ENCODE measurements around the gene OR2V2.

OR2V2 gene

DNA sequence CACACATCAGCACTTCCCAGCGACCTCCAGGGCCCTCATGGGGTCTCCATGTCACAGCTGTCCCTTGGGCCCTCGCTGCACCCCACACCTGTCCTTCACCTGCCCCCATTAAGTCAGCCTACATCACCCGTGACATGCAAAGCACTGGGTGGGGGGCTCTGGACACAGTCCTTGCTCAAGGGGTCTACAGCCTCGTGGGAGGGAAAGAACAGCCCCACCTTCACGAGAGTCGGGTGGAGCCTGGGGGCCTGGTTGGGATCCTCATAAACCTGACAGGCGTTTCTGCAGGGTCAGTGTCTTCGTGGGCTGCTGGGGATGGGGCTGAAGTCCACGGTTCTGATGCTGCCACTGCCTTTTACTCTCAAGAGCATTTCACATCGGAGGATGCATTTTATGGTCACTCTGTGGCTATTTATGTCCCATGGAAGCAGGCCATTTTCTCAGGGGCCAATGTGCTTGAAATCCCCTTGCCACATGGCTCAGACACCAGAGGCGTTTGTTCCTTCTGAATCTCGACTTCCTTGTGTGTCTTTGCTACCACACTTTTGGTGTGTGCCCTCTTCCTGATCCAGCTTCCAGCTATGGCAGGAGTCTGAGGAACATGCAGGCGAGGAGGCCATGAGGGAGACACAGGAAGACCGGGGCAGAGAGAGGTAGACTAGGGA is 16.4 kb upstream of the OR2V2 start, which contains the start of gene OR2V1:
Gene OR2V1, minus strand, starts transcription at position 338 of the 665 bp plus-strand sequence. CDS start 5,865 bp downstream, outside the sequence.
- Histone ChIP-seq H3K4me1 (ENCODE audit: control insufficient read depth, insufficient read depth, low read length, unreplicated experiment) (peaks cover 10% of the 10 kb centered on the region), H3K4me3 (ENCODE audit: low read depth, low read length) (no peak within 1 kb of the TSS), H3K36me3 (ENCODE audit: insufficient read depth, low read length) (no peaks in the 10 kb centered on the region), H3K27ac (ENCODE audit: low read depth, low read length) (no peak within 1 kb of the TSS), H3K79me2 (ENCODE audit: control insufficient read depth, insufficient read depth, low read length, unreplicated experiment) (no peaks in the 10 kb centered on the region), H2AFZ (ENCODE audit: low read length, unreplicated experiment) (no peak within 1 kb of the TSS), H3K27me3 (ENCODE audit: insufficient read depth, low read length) (peaks cover 48% of the 10 kb centered on the region)

DNA sequence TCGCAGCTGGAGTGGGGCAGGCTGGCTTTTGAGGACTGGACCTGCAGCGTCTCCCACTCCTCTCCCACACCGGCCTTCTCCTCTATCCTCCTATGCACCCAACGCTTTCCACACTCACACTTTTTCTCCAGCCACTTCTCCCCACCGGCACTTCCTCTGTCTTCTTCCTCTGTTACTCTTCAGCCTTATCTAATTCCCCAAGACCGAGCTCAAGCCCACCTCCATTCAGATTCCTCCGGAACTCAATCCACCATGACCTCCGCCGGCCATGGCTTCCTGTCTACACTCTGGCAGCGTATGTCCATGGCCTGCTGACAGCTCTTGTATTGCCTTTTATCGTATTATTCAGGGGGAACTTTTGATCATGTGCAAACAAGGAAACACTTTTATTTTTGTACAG is 15.9 kb upstream of the OR2V2 start:
- Histone ChIP-seq H3K36me3 (ENCODE audit: insufficient read depth, low read length) (no peaks in the 10 kb centered on the region), H3K79me2 (ENCODE audit: control insufficient read depth, insufficient read depth, low read length, unreplicated experiment) (no peaks in the 10 kb centered on the region), H3K27me3 (ENCODE audit: insufficient read depth, low read length) (peaks cover 46% of the 10 kb centered on the region), H2AFZ (ENCODE audit: low read length, unreplicated experiment) (no peak overlapping the region), H3K27ac (ENCODE audit: low read depth, low read length) (no peak overlapping the region), H3K4me3 (ENCODE audit: low read depth, low read length) (no peak overlapping the region), H3K4me1 (ENCODE audit: control insufficient read depth, insufficient read depth, low read length, unreplicated experiment) (peaks cover 10% of the 10 kb centered on the region)

GRCh38 chr5:181133083-181133482 is 14.3 kb upstream of the OR2V2 start:
- H3K4me1 ChIP-seq (ENCODE audit: control insufficient read depth, insufficient read depth, low read length, unreplicated experiment): peaks cover 12% of the 10 kb centered on the region
- no peak overlapping the region for H3K27ac ChIP-seq (ENCODE audit: low read depth, low read length)
- no peaks in the 10 kb centered on the region for H3K36me3 ChIP-seq (ENCODE audit: insufficient read depth, low read length)
- no peaks in the 10 kb centered on the region for H3K79me2 ChIP-seq (ENCODE audit: control insufficient read depth, insufficient read depth, low read length, unreplicated experiment)
- H2AFZ ChIP-seq (ENCODE audit: low read length, unreplicated experiment): peak overlapping the region; percentile 32
- peaks cover 31% of the 10 kb centered on the region for H3K27me3 ChIP-seq (ENCODE audit: insufficient read depth, low read length)
- no peak overlapping the region for H3K4me3 ChIP-seq (ENCODE audit: low read depth, low read length)

DNA sequence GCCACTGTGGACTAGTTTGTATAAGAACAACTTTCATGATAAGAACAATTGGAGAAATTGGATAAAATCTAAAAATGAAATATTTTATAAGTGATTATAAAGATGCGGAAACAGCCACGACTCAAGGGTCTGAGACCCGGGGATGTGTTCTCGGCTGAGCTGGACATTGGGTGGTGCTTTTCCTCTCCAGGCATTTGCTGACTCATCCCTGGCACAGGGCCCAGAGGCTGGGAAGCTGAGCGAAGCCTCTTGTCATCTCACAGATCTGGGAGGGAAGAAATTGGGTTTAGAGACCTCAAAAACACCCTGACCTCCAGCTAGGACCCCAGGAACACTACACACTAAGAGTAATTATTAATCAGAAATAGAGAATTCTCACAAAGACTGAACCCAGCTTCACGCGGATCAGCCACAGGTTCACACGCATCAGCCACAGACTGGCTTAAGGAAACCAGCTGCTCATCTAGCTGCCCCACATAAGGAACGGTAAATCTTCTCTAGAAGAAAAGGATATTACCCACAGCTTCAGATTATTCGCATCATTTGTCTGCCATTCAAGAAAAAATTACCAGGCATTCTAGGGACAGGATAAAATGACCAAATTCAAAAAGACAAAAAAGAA is 13.7 kb upstream of the OR2V2 start:
- no peaks in the 10 kb centered on the region for H3K79me2 ChIP-seq (ENCODE audit: control insufficient read depth, insufficient read depth, low read length, unreplicated experiment)
- H3K4me3 ChIP-seq (ENCODE audit: low read depth, low read length): no peak overlapping the region
- H3K27me3 ChIP-seq (ENCODE audit: insufficient read depth, low read length): peaks cover 24% of the 10 kb centered on the region
- peaks cover 14% of the 10 kb centered on the region for H3K4me1 ChIP-seq (ENCODE audit: control insufficient read depth, insufficient read depth, low read length, unreplicated experiment)
- H3K27ac ChIP-seq (ENCODE audit: low read depth, low read length): no peak overlapping the region
- H2AFZ ChIP-seq (ENCODE audit: low read length, unreplicated experiment): no peak overlapping the region
- H3K36me3 ChIP-seq (ENCODE audit: insufficient read depth, low read length): no peaks in the 10 kb centered on the region

DNA sequence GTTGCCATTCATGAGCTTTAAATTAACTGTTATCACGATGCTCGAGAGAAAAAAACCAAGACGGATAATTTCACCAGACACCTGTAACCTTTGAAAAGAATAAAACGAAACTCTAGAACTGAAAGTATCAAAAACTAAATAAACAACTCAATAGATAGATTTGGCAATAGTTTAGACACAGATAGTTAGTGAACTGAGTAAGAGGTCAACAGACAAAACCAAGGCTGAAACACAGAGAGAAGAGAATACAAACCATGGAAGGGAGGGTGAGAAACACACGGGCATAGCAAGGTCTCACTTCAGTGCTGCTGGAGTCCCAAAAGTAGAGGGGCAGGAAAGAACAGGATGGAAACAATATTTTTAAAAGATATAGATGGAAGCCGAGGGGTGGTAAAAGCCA is 13.1 kb upstream of the OR2V2 start:
- Histone ChIP-seq H3K4me1 (ENCODE audit: control insufficient read depth, insufficient read depth, low read length, unreplicated experiment) (peaks cover 14% of the 10 kb centered on the region), H3K27ac (ENCODE audit: low read depth, low read length) (no peak overlapping the region), H3K79me2 (ENCODE audit: control insufficient read depth, insufficient read depth, low read length, unreplicated experiment) (no peaks in the 10 kb centered on the region), H3K36me3 (ENCODE audit: insufficient read depth, low read length) (no peaks in the 10 kb centered on the region), H3K27me3 (ENCODE audit: insufficient read depth, low read length) (peaks cover 19% of the 10 kb centered on the region), H2AFZ (ENCODE audit: low read length, unreplicated experiment) (no peak overlapping the region), H3K4me3 (ENCODE audit: low read depth, low read length) (no peak overlapping the region)

DNA sequence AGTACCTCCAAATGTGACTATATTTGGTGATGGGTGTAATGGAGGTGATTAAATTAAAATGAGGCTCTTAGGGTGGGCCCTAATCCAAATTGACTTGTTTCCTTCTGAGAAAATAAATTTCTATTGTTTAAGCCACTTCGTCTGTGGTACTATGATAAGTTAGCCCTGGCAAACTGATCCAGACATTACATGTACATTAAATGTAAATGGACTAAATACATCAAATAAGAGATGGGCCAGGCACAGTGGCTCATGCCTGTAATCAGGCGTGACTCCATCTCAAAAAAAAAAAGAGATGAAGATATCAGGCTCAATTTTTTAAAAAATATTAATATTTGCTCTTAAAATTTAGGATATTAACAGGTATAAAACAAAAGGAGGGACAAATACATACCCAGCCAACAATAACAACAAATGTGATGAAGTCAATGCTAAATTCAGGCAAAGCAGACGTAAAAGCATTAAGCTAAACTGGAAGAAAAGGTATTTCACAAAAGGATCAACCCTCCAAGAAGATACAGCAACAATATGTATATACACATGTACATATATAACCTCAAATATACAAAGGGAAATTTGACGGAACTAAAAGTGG is 10.9 kb upstream of the OR2V2 start:
- peaks cover 17% of the 10 kb centered on the region for H3K27me3 ChIP-seq (ENCODE audit: insufficient read depth, low read length)
- no peak overlapping the region for H3K4me3 ChIP-seq (ENCODE audit: low read depth, low read length)
- H2AFZ ChIP-seq (ENCODE audit: low read length, unreplicated experiment): no peak overlapping the region
- no peak overlapping the region for H3K27ac ChIP-seq (ENCODE audit: low read depth, low read length)
- H3K36me3 ChIP-seq (ENCODE audit: insufficient read depth, low read length): no peaks in the 10 kb centered on the region
- no peaks in the 10 kb centered on the region for H3K79me2 ChIP-seq (ENCODE audit: control insufficient read depth, insufficient read depth, low read length, unreplicated experiment)
- H3K4me1 ChIP-seq (ENCODE audit: control insufficient read depth, insufficient read depth, low read length, unreplicated experiment): peaks cover 14% of the 10 kb centered on the region

DNA sequence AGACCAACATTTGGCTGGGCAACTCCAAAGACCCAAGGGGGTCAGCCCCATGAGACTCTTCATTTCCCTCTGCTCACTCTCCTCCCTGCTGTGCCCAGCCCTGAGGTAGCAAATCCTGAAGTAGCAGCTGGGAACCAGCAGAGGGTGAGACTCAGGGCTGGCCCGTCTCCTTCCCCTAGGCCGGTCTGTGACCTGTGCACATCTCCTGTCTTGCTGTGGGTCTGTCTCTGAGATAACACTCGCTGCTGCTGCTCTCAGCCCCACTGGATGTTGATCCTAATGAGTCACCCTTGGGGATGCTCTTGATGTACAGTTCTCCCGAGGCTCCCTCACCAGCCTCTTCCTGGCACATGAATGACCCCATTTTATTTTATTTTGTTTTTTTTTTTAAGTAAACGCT is 9.1 kb upstream of the OR2V2 start:
- Histone ChIP-seq H3K36me3 (ENCODE audit: insufficient read depth, low read length) (no peaks in the 10 kb centered on the region), H3K4me3 (ENCODE audit: low read depth, low read length) (no peak overlapping the region), H3K79me2 (ENCODE audit: control insufficient read depth, insufficient read depth, low read length, unreplicated experiment) (no peaks in the 10 kb centered on the region), H2AFZ (ENCODE audit: low read length, unreplicated experiment) (no peak overlapping the region), H3K27ac (ENCODE audit: low read depth, low read length) (no peak overlapping the region), H3K4me1 (ENCODE audit: control insufficient read depth, insufficient read depth, low read length, unreplicated experiment) (peaks cover 14% of the 10 kb centered on the region), H3K27me3 (ENCODE audit: insufficient read depth, low read length) (peaks cover 34% of the 10 kb centered on the region)

- Histone ChIP-seq H3K4me3 (ENCODE audit: low read depth, low read length) (no peak overlapping the region), H3K4me1 (ENCODE audit: control insufficient read depth, insufficient read depth, low read length, unreplicated experiment) (peaks cover 4% of the 10 kb centered on the region), H2AFZ (ENCODE audit: low read length, unreplicated experiment) (no peak overlapping the region), H3K27ac (ENCODE audit: low read depth, low read length) (no peak overlapping the region), H3K36me3 (ENCODE audit: insufficient read depth, low read length) (no peaks in the 10 kb centered on the region), H3K27me3 (ENCODE audit: insufficient read depth, low read length) (peaks cover 56% of the 10 kb centered on the region), H3K79me2 (ENCODE audit: control insufficient read depth, insufficient read depth, low read length, unreplicated experiment) (no peaks in the 10 kb centered on the region)
These were observed 6.6 kb upstream of the OR2V2 start for GRCh38 chr5:181140766-181141165.

DNA sequence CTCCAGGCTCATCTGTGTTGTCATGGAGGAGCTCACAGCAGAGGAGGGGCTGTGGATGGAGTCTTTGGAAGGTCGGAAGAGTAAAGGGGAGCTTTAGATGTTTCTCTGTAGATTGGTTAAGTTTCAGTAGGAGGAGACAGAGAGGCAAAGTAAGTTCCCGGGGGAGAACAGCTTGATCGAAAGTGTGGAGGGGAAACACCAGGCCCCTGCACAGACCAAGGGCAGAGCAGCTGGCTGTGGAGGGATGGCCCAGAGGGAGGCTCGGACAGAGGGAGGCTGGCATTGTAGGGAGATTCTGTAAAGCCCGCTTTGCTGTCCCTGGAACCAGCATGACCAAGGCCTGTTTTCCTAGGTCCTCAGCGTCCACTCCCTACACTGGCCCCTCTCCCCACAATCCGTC is 5.3 kb upstream of the OR2V2 start:
- no peak overlapping the region for H3K27ac ChIP-seq (ENCODE audit: low read depth, low read length)
- H3K27me3 ChIP-seq (ENCODE audit: insufficient read depth, low read length): peaks cover 67% of the 10 kb centered on the region
- peaks cover 4% of the 10 kb centered on the region for H3K4me1 ChIP-seq (ENCODE audit: control insufficient read depth, insufficient read depth, low read length, unreplicated experiment)
- H2AFZ ChIP-seq (ENCODE audit: low read length, unreplicated experiment): no peak overlapping the region
- H3K4me3 ChIP-seq (ENCODE audit: low read depth, low read length): no peak overlapping the region
- no peaks in the 10 kb centered on the region for H3K79me2 ChIP-seq (ENCODE audit: control insufficient read depth, insufficient read depth, low read length, unreplicated experiment)
- no peaks in the 10 kb centered on the region for H3K36me3 ChIP-seq (ENCODE audit: insufficient read depth, low read length)

- H3K27me3 ChIP-seq (ENCODE audit: insufficient read depth, low read length): peaks cover 88% of the 10 kb centered on the region
- no peaks in the 10 kb centered on the region for H3K4me1 ChIP-seq (ENCODE audit: control insufficient read depth, insufficient read depth, low read length, unreplicated experiment)
- H3K27ac ChIP-seq (ENCODE audit: low read depth, low read length): no peak overlapping the region
- no peaks in the 10 kb centered on the region for H3K36me3 ChIP-seq (ENCODE audit: insufficient read depth, low read length)
- no peaks in the 10 kb centered on the region for H3K79me2 ChIP-seq (ENCODE audit: control insufficient read depth, insufficient read depth, low read length, unreplicated experiment)
- no peak overlapping the region for H3K4me3 ChIP-seq (ENCODE audit: low read depth, low read length)
- H2AFZ ChIP-seq (ENCODE audit: low read length, unreplicated experiment): no peak overlapping the region
These were observed 2.3 kb upstream of the OR2V2 start for GRCh38 chr5:181145133-181145532.

GRCh38 chr5:181149355-181149754 is 2.0 kb downstream of the OR2V2 start:
- H3K27ac ChIP-seq (ENCODE audit: low read depth, low read length): no peak overlapping the region
- no peaks in the 10 kb centered on the region for H3K79me2 ChIP-seq (ENCODE audit: control insufficient read depth, insufficient read depth, low read length, unreplicated experiment)
- H3K4me3 ChIP-seq (ENCODE audit: low read depth, low read length): no peak overlapping the region
- H3K36me3 ChIP-seq (ENCODE audit: insufficient read depth, low read length): no peaks in the 10 kb centered on the region
- no peak overlapping the region for H2AFZ ChIP-seq (ENCODE audit: low read length, unreplicated experiment)
- H3K4me1 ChIP-seq (ENCODE audit: control insufficient read depth, insufficient read depth, low read length, unreplicated experiment): no peaks in the 10 kb centered on the region
- peaks cover 66% of the 10 kb centered on the region for H3K27me3 ChIP-seq (ENCODE audit: insufficient read depth, low read length)
